ENCODE measurements around the gene TRAF1. TPM values are rescaled to one million over a fixed set of nuclear protein-coding genes. Genes with fewer than 3 reads are reported as not detected.

The TRAF1 gene
- total and polyA plus RNA-seq, 2 of the 13 experiments (the other 11 are each of a cell fraction or from before 2014, with no cell fraction given), result 0.44 to 1.0 TPM

- TF ChIP-seq STAT5B (CRISPR knock-in tag; IDR thresholded peaks at IDR 0.05) (no peak), ZNF674 (CRISPR knock-in tag; IDR thresholded peaks at IDR 0.05; ENCODE audit: low read depth) (no peak), PLSCR1 (CRISPR knock-in tag; IDR thresholded peaks at IDR 0.05; ENCODE audit: borderline replicate concordance) (no peak), MLXIP (CRISPR knock-in tag; IDR thresholded peaks at IDR 0.05; ENCODE audit: borderline replicate concordance) (no peak), ZNF552 (CRISPR knock-in tag; IDR thresholded peaks at IDR 0.05; ENCODE audit: borderline replicate concordance) (no peak), ZNF232 (CRISPR knock-in tag; IDR thresholded peaks at IDR 0.05; ENCODE audit: borderline replicate concordance) (no peak), RELA (CRISPR knock-in tag; IDR thresholded peaks at IDR 0.05) (peak; percentile 14; the same call in 1 of the 2 replicates), ZNF775 (CRISPR knock-in tag; IDR thresholded peaks at IDR 0.05; ENCODE audit: borderline replicate concordance) (no peak), SCMH1 (CRISPR knock-in tag; IDR thresholded peaks at IDR 0.05; ENCODE audit: borderline replicate concordance) (no peak), ZBTB7B (CRISPR knock-in tag; IDR thresholded peaks at IDR 0.05) (no peak), PRDM10 (CRISPR knock-in tag; IDR thresholded peaks at IDR 0.05; ENCODE audit: low read depth) (no peak), CTCF (CRISPR knock-in tag; IDR thresholded peaks at IDR 0.05) (no peak), ZNF746 (CRISPR knock-in tag; IDR thresholded peaks at IDR 0.05) (no peak), ZNF121 (CRISPR knock-in tag; IDR thresholded peaks at IDR 0.05) (no peak), GATAD1 (CRISPR knock-in tag; IDR thresholded peaks at IDR 0.05) (0 out of 2 replicates have a peak, but pooled peaks have one; percentile 30), HMG20B (CRISPR knock-in tag; conservative IDR thresholded peaks at IDR 0.05) (no peak), ATRX (CRISPR knock-in tag; IDR thresholded peaks at IDR 0.05; ENCODE audit: borderline replicate concordance) (no peak), ZNF33A (CRISPR knock-in tag; IDR thresholded peaks at IDR 0.05; ENCODE audit: borderline replicate concordance) (no peak), ZNF75D (CRISPR knock-in tag; IDR thresholded peaks at IDR 0.05; ENCODE audit: borderline replicate concordance) (no peak)
These were observed 2.1 kb upstream of the TRAF1 start (continued) for GRCh38 chr9:120928483-120929228.

Data from HepG2 (cell line).